Hepatocyte (in vitro differentiated cells): ENCODE data around the gene PAK1. TPM values are rescaled to one million over a fixed set of nuclear protein-coding genes. Genes with fewer than 3 reads are reported as not detected.

Experiments
- DNase-seq: peaks from one replicate; pipeline ENCODE4 v3.0.0-alpha.2; 2016; ENCODE audit warnings: low spot score
- H2AFZ ChIP-seq: fragments of 200-600 bp; sonication (generic); 2 replicates; pipeline ENCODE4 v1.6.0; 2016; ENCODE audit warnings: antibody characterized with exemption, mild to moderate bottlenecking
- H3K27ac ChIP-seq: fragments of 200-600 bp; sonication (generic); 2 replicates; pipeline ENCODE4 v1.5.1; 2016; ENCODE audit warnings: mild to moderate bottlenecking
- H3K27me3 ChIP-seq: fragments of 200-600 bp; sonication (generic); 2 replicates; pipeline ENCODE4 v1.6.1; 2016
- H3K36me3 ChIP-seq: fragments of 200-600 bp; sonication (generic); replicated peaks from 2 replicates; pipeline ENCODE4 v1.5.1; 2016; ENCODE audit warnings: low read depth; ENCODE audit not compliant: insufficient read depth
- H3K4me1 ChIP-seq: fragments of 200-600 bp; sonication (generic); 2 replicates; pipeline ENCODE4 v1.5.1; 2016; ENCODE audit warnings: mild to moderate bottlenecking, moderate library complexity; ENCODE audit not compliant: insufficient read depth
- H3K4me2 ChIP-seq: fragments of 200-600 bp; sonication (generic); 2 replicates; pipeline ENCODE4 v1.6.0; 2016
- H3K4me3 ChIP-seq: fragments of 200-600 bp; sonication (generic); 2 replicates; pipeline ENCODE4 v1.5.1; 2016; ENCODE audit warnings: mild to moderate bottlenecking
- H3K79me2 ChIP-seq: fragments of 200-600 bp; sonication (generic); 2 replicates; pipeline ENCODE4 v1.6.0; 2017; ENCODE audit warnings: mild to moderate bottlenecking
- H3K9me2 ChIP-seq: fragments of 200-600 bp; sonication (generic); replicated peaks from 2 replicates; pipeline ENCODE4 v1.6.0; 2017; ENCODE audit warnings: mild to moderate bottlenecking; ENCODE audit not compliant: insufficient read depth
- H3K9me3 ChIP-seq: fragments of 200-600 bp; sonication (generic); 2 replicates; pipeline ENCODE4 v1.5.1; 2016; ENCODE audit warnings: low read depth, mild to moderate bottlenecking
- H4K20me1 ChIP-seq: fragments of 200-600 bp; sonication (generic); 2 replicates; pipeline ENCODE4 v1.6.0; 2016; ENCODE audit warnings: mild to moderate bottlenecking; ENCODE audit not compliant: insufficient read depth, poor library complexity, severe bottlenecking
- CTCF ChIP-seq: fragments of 200-600 bp; sonication (generic); IDR thresholded peaks from 2 replicates; pipeline ENCODE4 v1.5.1; 2016; ENCODE audit warnings: antibody characterized with exemption, mild to moderate bottlenecking; ENCODE audit not compliant: poor library complexity
- EZH2 ChIP-seq: fragments of 200-600 bp; sonication (generic); IDR thresholded peaks from 2 replicates; pipeline ENCODE4 v1.6.1; 2016; ENCODE audit warnings: antibody characterized with exemption, mild to moderate bottlenecking, borderline replicate concordance
- EZH2phosphoT487 ChIP-seq: fragments of 200-600 bp; sonication (generic); IDR thresholded peaks from one replicate; pipeline ENCODE4 v1.6.1; 2018; ENCODE audit warnings: antibody characterized with exemption, mild to moderate bottlenecking, low read depth, moderate library complexity; ENCODE audit not compliant: unreplicated experiment, severe bottlenecking
- WGBS: methylation state at CpG from one replicate; pipeline ENCODE4 v1.1.6; 2016; ENCODE audit warnings: low lambda C conversion rate; ENCODE audit errors: missing lambda C conversion rate; 5-methylcytosine and 5-hydroxymethylcytosine counted together
- polyA plus RNA-seq: library from polyadenylated mRNA; unstranded; fragments of >200 nt; fragmentation: Nextera tagmentation; extraction: Ambion mirVana; gene quantifications from 2 replicates; pipeline ENCODE4 v1.2.1, GENCODE V29; 2016
- total RNA-seq: library from RNA; depleted of rRNA; stranded (reverse); fragments of >200 nt; gene quantifications from 2 replicates; pipeline ENCODE4 v1.2.3, GENCODE V29; 2014

PAK1 gene
- total and polyA plus RNA-seq, 2 experiments from 2014 or later, result 30.3 to 62.0 TPM

GRCh38 chr11:77412814-77413213 is 61.1 kb downstream of the PAK1 start:
- Histone ChIP-seq H4K20me1 (peaks cover 3% of the 10 kb centered on the region), H3K27me3 (no peaks in the 10 kb centered on the region), H3K79me2 (peaks cover 87% of the 10 kb centered on the region), H3K36me3 (no peaks in the 10 kb centered on the region), H2AFZ (no peak overlapping the region), H3K9me3 (no peaks in the 10 kb centered on the region), H3K4me2 (peak overlapping the region; percentile 87), H3K4me3 (no peak overlapping the region), H3K4me1 (peaks cover 15% of the 10 kb centered on the region), H3K27ac (no peak overlapping the region), H3K9me2 (no peaks in the 10 kb centered on the region)
- 82% methylated on average over 5 of the region's 5 CpGs for WGBS
- TF ChIP-seq EZH2phosphoT487 (no peak), EZH2 (no peak)
- DNase-seq, result no peak

GRCh38 chr11:77411717-77412441 is 62.0 kb downstream of the PAK1 start:
- no peaks in the 10 kb centered on the region for H3K9me3 ChIP-seq
- DNase-seq, result peak; percentile 94
- H3K4me1 ChIP-seq, result peaks cover 21% of the 10 kb centered on the region
- peak overlapping the region; percentile 73 for H2AFZ ChIP-seq
- H3K9me2 ChIP-seq, result no peaks in the 10 kb centered on the region
- peak overlapping the region; percentile 61 for H3K27ac ChIP-seq
- H3K27me3 ChIP-seq, result no peaks in the 10 kb centered on the region
- H3K36me3 ChIP-seq, result no peaks in the 10 kb centered on the region
- peaks cover 82% of the 10 kb centered on the region for H3K79me2 ChIP-seq
- TF ChIP-seq EZH2phosphoT487 (no peak), CTCF (no peak), EZH2 (no peak)
- H3K4me2 ChIP-seq, result peak overlapping the region; percentile 87
- peak overlapping the region; percentile 24 for H3K4me3 ChIP-seq
- 6% methylated on average over 18 of the region's 33 CpGs for WGBS
- peaks cover 3% of the 10 kb centered on the region for H4K20me1 ChIP-seq

- H3K9me2 ChIP-seq, result no peaks in the 10 kb centered on the region
- no peaks in the 10 kb centered on the region for H3K36me3 ChIP-seq
- peaks cover 21% of the 10 kb centered on the region for H3K4me1 ChIP-seq
- peak overlapping the region; percentile 87 for H3K4me2 ChIP-seq
- peak overlapping the region; percentile 73 for H2AFZ ChIP-seq
- H3K9me3 ChIP-seq, result no peaks in the 10 kb centered on the region
- peak; percentile 11 for DNase-seq
- peak overlapping the region; percentile 56 for H3K27ac ChIP-seq
- WGBS, result 38% methylated on average over 6 of the region's 6 CpGs
- peak overlapping the region; percentile 24 for H3K4me3 ChIP-seq
- H4K20me1 ChIP-seq, result peaks cover 7% of the 10 kb centered on the region
- H3K79me2 ChIP-seq, result peaks cover 82% of the 10 kb centered on the region
- no peaks in the 10 kb centered on the region for H3K27me3 ChIP-seq
- TF ChIP-seq EZH2 (no peak), EZH2phosphoT487 (no peak), CTCF (no peak)
Measured at GRCh38 chr11:77411137-77411707, 62.7 kb downstream of the PAK1 start.

- no peaks in the 10 kb centered on the region for H3K36me3 ChIP-seq
- H2AFZ ChIP-seq, result no peak overlapping the region
- H3K4me2 ChIP-seq, result peak overlapping the region; percentile 87
- H3K27ac ChIP-seq, result no peak overlapping the region
- peaks cover 21% of the 10 kb centered on the region for H3K4me1 ChIP-seq
- no peak overlapping the region for H3K4me3 ChIP-seq
- no peaks in the 10 kb centered on the region for H3K9me3 ChIP-seq
- no peak for TF ChIP-seq EZH2
- TF ChIP-seq CTCF, result no peak
- no peak for TF ChIP-seq EZH2phosphoT487
- 100% methylated on average over 2 of the region's 4 CpGs for WGBS
- H3K9me2 ChIP-seq, result no peaks in the 10 kb centered on the region
- H4K20me1 ChIP-seq, result peaks cover 7% of the 10 kb centered on the region
- H3K27me3 ChIP-seq, result no peaks in the 10 kb centered on the region
- H3K79me2 ChIP-seq, result peaks cover 83% of the 10 kb centered on the region
- no peak for DNase-seq
Measured at GRCh38 chr11:77410076-77410827, 63.6 kb downstream of the PAK1 start.
